Skin of body (tissue), 2 donors: ENCODE measurements around the gene PLCB1. TPM values are rescaled to one million over a fixed set of nuclear protein-coding genes. Genes with fewer than 3 reads are reported as not detected.
"Not testable (repeated sequence)": the region's sequence is repeated elsewhere in the genome, so short reads cannot be mapped to it uniquely, and the experiment has no call there.

Experiments
- DNase-seq: peaks from one replicate; lab custom pipeline; 2025; lab: John Stamatoyannopoulos, UW
- total RNA-seq: library from RNA; depleted of rRNA; stranded (reverse); fragments of >200 nt; gene quantifications from one replicate; pipeline ENCODE4 v1.2.3, GENCODE V29; 2014

Gene PLCB1
- total RNA-seq, 1 donor from 2014 or later = 23.8 TPM

DNA sequence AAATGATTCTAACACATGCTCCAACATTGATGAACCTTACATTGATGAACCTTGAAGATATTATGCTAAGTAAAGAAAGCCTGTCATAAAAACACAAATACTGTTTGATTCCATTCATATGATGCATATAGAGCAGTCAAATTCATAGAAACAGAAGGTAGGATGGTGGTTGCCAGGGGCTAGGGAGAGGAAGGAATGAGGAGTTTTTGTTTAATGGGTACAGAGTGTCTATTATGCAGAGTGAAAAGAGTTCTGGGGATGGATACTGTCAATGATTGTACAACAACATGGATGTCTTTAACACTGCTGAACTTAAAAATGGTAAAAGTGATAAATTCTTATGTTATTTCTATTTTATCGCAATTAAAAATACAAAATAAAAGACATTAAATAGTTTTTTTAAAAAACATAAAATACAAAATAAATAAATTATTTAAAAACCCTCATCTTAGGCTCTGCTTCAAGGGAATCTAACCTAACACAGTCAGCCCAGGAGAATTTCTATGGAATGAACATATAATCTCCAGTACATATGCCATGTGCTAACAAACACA lies 451.0 kb downstream of the PLCB1 start:
- no peak for DNase-seq

GRCh38 chr20:8583566-8584043 lies 451.5 kb downstream of the PLCB1 start:
- DNase-seq = no peak

DNA sequence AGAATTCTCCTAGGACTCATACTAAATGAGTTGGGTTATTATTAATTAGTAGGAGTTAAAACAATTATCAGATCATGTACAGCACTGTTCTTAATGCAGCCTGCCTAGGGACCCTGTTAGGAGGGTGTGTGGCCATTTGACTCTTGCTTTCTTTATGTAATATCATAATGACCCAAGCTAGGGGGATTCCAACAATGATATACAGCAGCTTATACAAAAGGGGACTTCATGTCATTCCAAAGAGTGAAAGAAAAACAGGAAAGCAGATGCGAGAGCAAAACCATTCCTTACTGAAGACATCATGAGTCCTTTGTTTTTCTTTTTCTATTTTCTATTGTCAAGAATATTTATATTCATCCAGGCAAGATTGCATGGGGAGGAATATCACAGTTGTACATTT lies 455.2 kb downstream of the PLCB1 start:
- no peak for DNase-seq

GRCh38 chr20:8587810-8588209 lies 455.7 kb downstream of the PLCB1 start:
- no peak for DNase-seq

GRCh38 chr20:8589956-8590355 lies 457.9 kb downstream of the PLCB1 start:
- DNase-seq = no peak

- not testable (repeated sequence) for DNase-seq
Observed at GRCh38 chr20:8600910-8601541, 469.0 kb downstream of the PLCB1 start.

GRCh38 chr20:8601542-8601912 lies 469.5 kb downstream of the PLCB1 start:
- DNase-seq = no peak

GRCh38 chr20:8602389-8603116 lies 470.5 kb downstream of the PLCB1 start:
- no peak for DNase-seq

DNA sequence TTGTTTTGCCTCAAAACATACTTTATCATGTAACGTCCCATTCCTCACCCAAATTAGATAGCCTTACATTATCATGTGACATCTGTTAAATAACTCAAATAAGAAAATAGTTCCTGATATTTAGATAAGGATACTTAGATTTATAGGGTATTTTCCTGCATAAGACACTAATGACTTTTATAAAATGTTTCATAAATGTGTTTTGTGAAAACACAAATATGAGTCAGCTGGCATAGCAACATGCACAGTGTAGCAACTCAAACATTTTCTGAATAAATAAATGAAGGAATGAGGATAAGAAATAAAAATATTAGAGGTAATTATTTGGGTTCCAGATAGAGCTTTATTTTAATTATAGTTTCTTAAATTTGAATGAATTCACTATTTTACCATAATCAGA lies 476.4 kb downstream of the PLCB1 start:
- DNase-seq = no peak

DNA sequence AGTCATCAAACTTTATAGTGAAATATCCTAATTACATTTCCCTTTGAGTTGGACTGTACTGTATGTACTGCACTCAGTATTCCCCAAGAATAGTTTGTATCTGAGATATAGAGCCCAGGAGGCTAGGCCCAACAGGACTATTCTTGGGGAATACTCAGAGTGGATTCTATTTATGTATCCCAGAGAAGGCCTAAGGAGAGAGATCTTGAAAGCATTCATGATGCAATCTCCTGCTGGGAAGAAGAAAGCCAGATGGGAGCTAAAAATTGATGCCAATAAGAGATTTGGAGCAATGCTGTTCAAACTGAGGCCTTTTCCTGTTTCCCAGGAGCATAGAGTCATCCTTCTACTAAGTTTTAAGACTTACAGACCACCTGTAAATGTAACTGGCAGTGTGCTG lies 484.7 kb downstream of the PLCB1 start:
- DNase-seq = peak; percentile 9

GRCh38 chr20:8621001-8621400 lies 488.9 kb downstream of the PLCB1 start:
- no peak for DNase-seq

GRCh38 chr20:8624046-8624445 lies 492.0 kb downstream of the PLCB1 start:
- no peak for DNase-seq

GRCh38 chr20:8624616-8625015 lies 492.6 kb downstream of the PLCB1 start:
- DNase-seq = no peak

- DNase-seq = peak; percentile 29
Observed at GRCh38 chr20:8627340-8628004, 495.4 kb downstream of the PLCB1 start.

GRCh38 chr20:8631271-8631670 lies 499.2 kb downstream of the PLCB1 start:
- no peak for DNase-seq

DNA sequence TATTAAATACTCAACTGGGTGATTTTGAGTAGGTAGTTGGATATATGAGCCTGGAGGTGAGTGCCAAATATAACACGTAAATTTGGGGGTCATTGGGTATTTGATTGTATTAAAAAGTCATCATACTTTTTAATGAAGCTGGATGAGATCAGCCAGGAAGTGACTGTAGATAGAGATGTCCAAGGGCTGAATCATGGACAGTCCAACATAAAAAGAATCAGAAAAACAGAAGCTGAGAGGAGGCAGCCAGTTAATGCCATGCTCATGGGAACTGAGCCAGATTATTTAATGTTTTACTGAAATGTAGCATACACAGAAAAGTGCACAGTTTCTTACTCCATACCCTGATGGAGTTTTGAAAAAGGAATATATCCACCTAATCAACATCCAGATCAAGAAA lies 501.3 kb downstream of the PLCB1 start:
- DNase-seq = no peak

DNA sequence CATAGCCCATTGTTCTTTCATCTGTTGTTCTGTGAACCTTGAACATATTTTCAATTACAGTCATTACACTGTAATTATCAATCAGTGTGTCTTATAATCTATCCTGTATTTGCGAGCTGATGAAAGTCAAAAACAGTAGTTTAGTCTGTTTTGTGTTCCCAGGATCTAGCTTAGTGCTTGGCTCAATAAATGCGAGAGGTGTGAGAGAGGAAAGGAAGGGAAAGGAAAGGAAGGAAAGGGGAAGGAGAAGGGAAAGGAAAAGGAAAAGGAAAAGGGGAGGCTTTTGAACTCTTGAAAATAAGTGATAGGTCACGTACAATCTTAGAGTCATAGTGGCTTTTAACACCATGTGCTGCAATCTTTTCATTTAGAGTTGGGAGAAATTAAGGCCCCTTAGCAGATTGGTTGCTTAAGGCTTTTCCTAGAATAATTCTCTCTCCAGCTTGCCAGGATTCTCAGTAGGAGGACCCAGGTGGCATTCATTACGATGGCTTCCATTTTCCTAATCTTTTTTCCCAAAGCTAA lies 503.0 kb downstream of the PLCB1 start:
- DNase-seq = no peak

DNA sequence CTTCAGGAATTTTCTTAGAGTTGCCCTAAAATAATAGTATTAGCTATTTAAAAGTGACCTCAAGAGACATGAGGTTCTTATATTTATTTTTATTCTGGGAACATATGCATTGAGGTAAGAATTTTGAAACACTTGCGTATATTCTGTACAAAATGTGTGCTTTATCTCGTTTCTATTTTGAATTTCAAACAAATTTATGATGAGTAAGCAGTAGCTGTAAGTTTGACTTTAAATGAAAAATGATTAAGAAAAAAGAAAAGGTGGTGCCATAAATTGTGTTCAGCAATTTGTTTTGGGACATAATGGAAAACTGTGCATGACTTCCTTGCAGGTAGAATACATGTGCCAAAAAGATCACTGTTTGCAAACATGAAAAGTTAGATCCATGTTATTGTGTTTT lies 503.8 kb downstream of the PLCB1 start:
- DNase-seq = no peak

DNA sequence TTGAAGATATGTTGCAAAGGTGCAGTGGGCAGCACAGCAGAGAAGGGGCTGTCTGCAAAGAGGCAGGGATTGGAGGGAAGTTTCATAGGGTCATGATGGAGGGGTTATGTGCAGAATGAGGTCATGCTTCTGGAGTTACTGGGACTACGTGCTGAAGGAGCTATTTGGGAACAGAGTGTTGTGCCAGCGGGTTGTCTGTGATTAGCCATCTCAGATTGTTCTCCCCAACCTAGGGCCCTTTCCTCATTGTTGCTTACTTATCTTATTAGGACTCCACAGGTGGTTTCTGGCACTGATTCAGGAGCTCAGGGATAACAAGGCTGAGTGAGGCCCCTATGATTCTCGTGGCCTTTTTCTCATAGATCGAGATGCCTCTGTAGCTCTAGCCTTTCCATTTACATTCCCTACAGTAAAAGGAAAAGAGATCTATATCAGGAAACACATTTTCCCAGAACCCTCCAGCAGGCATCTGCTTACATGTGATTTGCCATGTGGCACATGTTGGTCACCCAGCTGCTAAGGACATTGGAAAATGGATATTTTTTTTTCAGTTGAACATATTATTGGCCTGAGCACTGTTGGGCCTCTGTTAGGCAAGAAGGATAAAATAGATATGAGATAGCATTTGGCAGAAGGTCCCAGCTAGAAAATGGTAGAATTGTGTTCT lies 507.2 kb downstream of the PLCB1 start:
- no peak for DNase-seq

DNA sequence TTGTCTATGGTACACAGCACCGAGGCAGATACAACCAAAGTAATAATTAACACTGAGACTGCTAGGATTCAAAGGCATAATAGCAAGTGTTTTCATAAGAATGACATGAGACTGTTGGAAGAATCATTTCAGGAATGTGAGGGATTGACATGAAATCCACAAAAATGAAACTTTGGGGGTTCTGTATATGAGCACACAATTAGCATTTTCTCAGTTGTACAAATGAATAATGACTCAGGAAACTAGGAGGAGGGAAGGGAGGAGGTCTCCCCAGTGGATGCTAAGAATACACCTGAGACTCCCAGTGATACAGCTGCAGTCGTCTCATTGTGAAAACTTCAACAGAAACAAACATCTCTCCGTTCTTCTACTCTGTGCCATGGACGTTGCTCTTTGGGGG lies 508.4 kb downstream of the PLCB1 start:
- DNase-seq = no peak

DNA sequence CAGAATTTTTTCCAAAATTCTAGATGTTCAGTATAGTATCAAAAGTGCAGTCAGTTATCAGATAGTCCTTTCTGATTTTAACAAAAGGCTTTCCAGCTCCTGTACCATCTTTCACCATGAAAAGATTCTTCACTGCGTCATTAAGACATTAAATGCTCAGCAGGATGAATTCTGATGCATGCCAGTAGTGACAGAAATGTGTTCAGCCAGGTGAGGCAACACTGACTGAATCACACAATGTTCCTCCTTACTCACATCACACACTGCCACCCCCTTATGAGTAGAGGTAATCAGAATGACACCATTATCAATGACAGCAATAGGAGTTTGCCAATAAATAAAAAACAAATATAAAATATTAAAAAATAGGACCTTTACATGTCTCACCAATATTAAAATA lies 510.2 kb downstream of the PLCB1 start:
- DNase-seq = no peak

GRCh38 chr20:8644468-8644867 lies 512.4 kb downstream of the PLCB1 start:
- DNase-seq = not testable (repeated sequence)
